Naive thymus-derived CD4-positive, alpha-beta T cell (primary cell): ENCODE measurements around the gene DNAAF8. TPM values are rescaled to one million over a fixed set of nuclear protein-coding genes. Genes with fewer than 3 reads are reported as not detected.
A peak's percentile ranks its signal among the peaks of the same experiment; 100 is the strongest.
"Not testable (repeated sequence)": the region's sequence is repeated elsewhere in the genome, so short reads cannot be mapped to it uniquely, and the experiment has no call there.

Experiments used
- ATAC-seq: fragments of 150-1000 bp; cut with Tn5 transposase; 2 replicates; pipeline ENCODE4 v1.10.0; 2021; ENCODE audit warnings: mild to moderate bottlenecking, moderate library complexity
- CTCF ChIA-PET: fragments of 350-600 bp; sonication (Branson Sonifier 250); formaldehyde crosslinking; loops from one replicate; lab custom pipeline; 2021; ENCODE audit warnings: antibody characterized with exemption; lab: Charles Lee
- POLR2A ChIA-PET: fragments of 350-600 bp; sonication (Branson Sonifier 250); formaldehyde crosslinking; loops from one replicate; lab custom pipeline; 2021; ENCODE audit warnings: antibody characterized with exemption, inconsistent platforms; lab: Charles Lee
- DNase-seq, 9 donors: peaks; one replicate each; pipeline versions ENCODE4 v3.0.0 to v3.0.0-alpha.2; 2020 to 2022; ENCODE audit warnings: mixed read lengths in 1 of 9
- H3K27ac ChIP-seq: one replicate; pipeline ENCODE4 v1.7.0; 2013; ENCODE audit warnings: mild to moderate bottlenecking, low read depth, low read length, moderate library complexity
- H3K27me3 ChIP-seq, 2 donors: one replicate each; pipeline ENCODE4 v1.7.0; 2013; ENCODE audit warnings: low read length in 2 of 2, mild to moderate bottlenecking in 2 of 2, moderate library complexity in 2 of 2; ENCODE audit not compliant: control insufficient read depth in 2 of 2, insufficient read depth in 2 of 2
- H3K36me3 ChIP-seq, 3 experiments: 1 replicate in 2 of 3; 2 replicates in 1 of 3; pipeline ENCODE4 v1.7.0; 2013; ENCODE audit warnings: low read length in 3 of 3, mild to moderate bottlenecking in 3 of 3, moderate library complexity in 1 of 3; ENCODE audit not compliant: insufficient read depth in 3 of 3, control insufficient read depth in 2 of 3
- H3K4me1 ChIP-seq, 2 donors: one replicate each; pipeline ENCODE4 v1.7.0; 2013; ENCODE audit warnings: low read length in 2 of 2, mild to moderate bottlenecking in 2 of 2, moderate library complexity in 1 of 2; ENCODE audit not compliant: control insufficient read depth in 2 of 2, insufficient read depth in 2 of 2
- H3K4me3 ChIP-seq: 2 replicates; pipeline ENCODE4 v1.7.0; 2013; ENCODE audit warnings: mild to moderate bottlenecking, low read length
- H3K9me3 ChIP-seq, 3 experiments: 1 replicate in 2 of 3; 2 replicates in 1 of 3; pipeline ENCODE4 v1.7.0; 2013; ENCODE audit warnings: low read length in 3 of 3; ENCODE audit not compliant: control insufficient read depth in 2 of 3
- H3K27ac Mint-ChIP-seq, 9 donors: one replicate each; pipeline ENCODE4 v1.8.0; 2020 to 2022; ENCODE audit warnings: mixed read lengths in 9 of 9, mild to moderate bottlenecking in 8 of 9, moderate library complexity in 5 of 9, inconsistent platforms in 2 of 9
- H3K27me3 Mint-ChIP-seq, 5 donors: one replicate each; pipeline ENCODE4 v1.8.0; 2021 to 2022; ENCODE audit warnings: mixed read lengths in 5 of 5, mild to moderate bottlenecking in 1 of 5
- H3K36me3 Mint-ChIP-seq, 5 donors: one replicate each; pipeline ENCODE4 v1.8.0; 2020 to 2022; ENCODE audit warnings: mixed read lengths in 5 of 5, mild to moderate bottlenecking in 3 of 5, inconsistent platforms in 1 of 5
- H3K4me1 Mint-ChIP-seq, 7 donors: one replicate each; pipeline ENCODE4 v1.8.0; 2020 to 2022; ENCODE audit warnings: mixed read lengths in 7 of 7, mild to moderate bottlenecking in 3 of 7, inconsistent platforms in 1 of 7
- H3K4me3 Mint-ChIP-seq, 10 donors: one replicate each; pipeline ENCODE4 v1.8.0; 2020 to 2022; ENCODE audit warnings: mild to moderate bottlenecking in 10 of 10, mixed read lengths in 10 of 10, moderate library complexity in 6 of 10, inconsistent platforms in 2 of 10
- H3K9me3 Mint-ChIP-seq, 11 donors: one replicate each; pipeline ENCODE4 v1.8.0; 2020 to 2022; ENCODE audit warnings: mixed read lengths in 11 of 11, mild to moderate bottlenecking in 4 of 11, inconsistent platforms in 1 of 11, moderate library complexity in 1 of 11
- intact Hi-C, 2 donors: fragments of 100-400 bp; cut with micrococcal nuclease; formaldehyde crosslinking; loops; one replicate each; pipeline ENCODE4 v1.15.1; 2023
- polyA plus RNA-seq, 2 donors: library from polyadenylated mRNA; unstranded; fragments of 300-500 nt; fragmentation: Illumina TruSeq; gene quantifications; one replicate each; pipeline ENCODE4 v1.2.3, GENCODE V29; 2021
- total RNA-seq, 6 experiments: library from RNA in 5 of 6; stranded (reverse) in 5 of 6; gene quantifications; 1 replicate in 5 of 6; 2 replicates in 1 of 6; pipeline ENCODE4 v1.2.3 and lab custom pipeline; 2021 to 2026

DNAAF8 gene
- total and polyA plus RNA-seq, 7 experiments from 2014 or later = 0.11 to 0.57 (median 0.29) TPM; not detected in 1

DNA sequence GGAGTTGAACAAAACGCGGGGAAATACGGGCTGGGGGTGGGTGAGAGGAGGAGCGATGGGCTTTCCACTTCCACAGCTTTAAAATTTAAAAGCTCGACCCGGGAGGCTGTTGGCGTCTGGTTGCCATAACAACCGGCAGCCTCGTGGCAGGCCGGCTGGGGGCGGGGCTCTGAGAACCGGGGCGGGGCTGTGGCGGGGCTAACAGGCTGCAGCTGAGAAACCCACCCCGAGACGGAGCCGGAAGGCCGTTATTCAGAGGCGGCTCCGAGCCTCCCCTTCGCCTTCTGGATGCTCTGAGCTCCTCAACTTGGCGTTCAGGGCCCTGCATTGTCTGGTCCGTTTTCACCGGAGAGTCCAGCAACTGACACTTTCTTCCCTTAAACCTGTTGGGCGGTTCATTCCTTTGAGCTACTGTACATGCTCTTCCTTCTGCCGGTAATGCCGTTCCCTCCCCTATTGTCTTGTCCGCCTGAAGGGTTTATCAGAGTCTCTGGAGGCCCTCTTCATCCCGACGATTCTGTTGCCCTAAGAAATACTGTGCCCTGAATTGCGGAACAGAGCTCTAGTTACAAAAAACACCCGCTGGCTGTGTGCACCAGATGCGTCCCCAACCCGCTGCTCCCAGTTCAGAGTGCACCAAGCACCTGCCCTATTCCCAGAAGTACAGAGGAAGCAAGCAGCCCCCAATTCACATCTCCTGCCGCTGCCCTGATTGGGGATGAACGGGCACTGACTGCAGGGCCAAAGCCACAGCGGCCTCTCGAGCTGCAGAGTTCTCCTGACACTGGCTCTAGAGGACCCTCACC is 596 bp downstream of the DNAAF8 start:
- Histone ChIP-seq H3K4me3 (peak overlapping the region; percentile 98), H3K27ac (peak overlapping the region; percentile 79), H3K9me3 (no peaks in the 10 kb centered on the region), H3K4me1 (peaks cover 6 to 9% of the 10 kb centered on the region in 2 donors), H3K27me3 (no peaks in the 10 kb centered on the region), H3K36me3 (peaks cover 0 to 10% (median 0%) of the 10 kb centered on the region in 3 experiments)
- Mint-ChIP-seq H3K4me3 (peak overlapping the region; percentile 84 to 96 (median 92)), H3K9me3 (no peaks in the 10 kb centered on the region), H3K36me3 (peaks cover 0 to 6% (median 3%) of the 10 kb centered on the region in 5 donors), H3K27ac (peak overlapping the region; percentile 73 to 92 (median 90)), H3K4me1 (peaks cover 9 to 32% (median 20%) of the 10 kb centered on the region in 7 donors), H3K27me3 (peaks cover 0 to 3% (median 0%) of the 10 kb centered on the region in 5 donors)
- ATAC-seq (peak; percentile 86), DNase-seq (peak; percentile 86 to 95 (median 92))
- intact Hi-C loops = loop anchor here (1.0 to 10.0 kb wide), 13 partner anchors 32 to 460 kb away; partner anchors contain the start of genes GLYR1 (in 2 of the 2), NUDT16L1 (in 2 of the 2), ROGDI (in 2 of the 2) and UBN1 (in 2 of the 2)
- POLR2A ChIA-PET = interaction anchor here (0.7 to 2.9 kb wide), 22 partner anchors 9 to 319 kb away, joined by 3 to 41 read pairs (median 4); partner anchors contain the start of genes CORO7, GLYR1, MGRN1 and NAGPA
- CTCF ChIA-PET = interaction anchor here (0.6 to 1.7 kb wide), 7 partner anchors 32 to 1315 kb away, joined by 3 to 8 read pairs (median 3); partner anchors contain the start of genes MGRN1, ROGDI and ZNF500

DNA sequence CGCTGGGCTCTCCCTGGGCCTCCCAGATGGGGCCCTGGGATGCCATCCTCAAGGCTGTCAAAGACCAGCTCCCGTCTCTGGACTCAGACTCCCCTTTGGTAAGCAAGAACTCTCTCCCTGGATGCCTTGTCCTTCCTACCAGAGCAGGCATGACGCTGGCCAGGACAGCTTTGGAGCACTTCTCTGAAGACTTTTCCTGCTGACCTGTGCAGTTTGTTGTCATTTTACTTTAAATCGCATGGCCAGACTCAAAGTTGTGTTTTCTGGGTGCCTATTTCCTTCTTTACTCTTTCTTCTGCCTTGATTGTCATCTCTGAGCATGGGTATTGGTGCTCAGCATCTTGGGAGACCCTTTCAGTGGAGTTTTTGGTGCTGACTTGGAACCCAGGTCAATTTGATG is 2.2 kb downstream of the DNAAF8 start:
- Mint-ChIP-seq H3K27ac (peak overlapping the region in 1 of 9 donors; percentile 65), H3K36me3 (peaks cover 0 to 3% (median 0%) of the 10 kb centered on the region in 5 donors), H3K9me3 (no peaks in the 10 kb centered on the region), H3K4me3 (peak overlapping the region in 2 of 10 donors; percentile 36 to 63), H3K27me3 (peaks cover 0 to 3% (median 0%) of the 10 kb centered on the region in 5 donors), H3K4me1 (peaks cover 9 to 28% (median 19%) of the 10 kb centered on the region in 7 donors)
- peaks cover 0 to 5% (median 0%) of the 10 kb centered on the region in 3 experiments for H3K36me3 ChIP-seq
- no peak for DNase-seq
- H3K4me3 ChIP-seq = no peak overlapping the region
- H3K9me3 ChIP-seq = no peaks in the 10 kb centered on the region
- H3K27ac ChIP-seq = no peak overlapping the region
- ChIA-PET CTCF (no interaction called here), POLR2A (interaction anchor here (2.4 kb wide), 1 partner anchor 112 kb away, joined by 7 read pairs; the partner anchor contains the start of gene MGRN1)
- ATAC-seq = no peak
- H3K4me1 ChIP-seq = peaks cover 6 to 9% of the 10 kb centered on the region in 2 donors
- H3K27me3 ChIP-seq = no peaks in the 10 kb centered on the region
- intact Hi-C loops = loop anchor here in 1 of 2 donors (10.0 kb wide), 2 partner anchors 382 to 462 kb away; partner anchors contain the start of genes PAM16 and TFAP4

DNA sequence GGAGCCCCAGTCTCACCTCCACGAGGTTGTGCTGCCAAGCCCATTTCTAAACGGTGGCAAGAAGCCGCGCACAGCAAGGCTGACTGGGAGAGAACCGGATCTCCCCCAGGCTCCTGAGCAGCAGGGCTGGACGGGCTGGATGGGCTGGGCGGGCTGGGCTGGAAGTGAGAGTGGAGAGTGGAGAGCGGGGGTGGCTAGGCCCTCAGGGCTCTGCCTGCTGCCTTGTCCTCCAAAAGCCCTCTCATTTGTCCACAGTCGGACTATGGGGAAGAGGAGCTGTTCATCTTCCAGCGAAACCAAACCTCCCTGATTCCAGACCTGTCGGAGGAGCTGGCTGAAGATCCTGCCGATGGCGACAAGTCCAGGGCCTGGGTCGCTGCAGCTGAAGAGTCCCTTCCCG is 3.2 kb downstream of the DNAAF8 start:
- Histone ChIP-seq H3K4me3 (no peak overlapping the region), H3K27ac (no peak overlapping the region), H3K36me3 (peaks cover 0 to 5% (median 0%) of the 10 kb centered on the region in 3 experiments), H3K27me3 (no peaks in the 10 kb centered on the region), H3K4me1 (peaks cover 6 to 9% of the 10 kb centered on the region in 2 donors), H3K9me3 (no peaks in the 10 kb centered on the region)
- POLR2A ChIA-PET = interaction anchor here (0.7 kb wide), 1 partner anchor 20 kb away, joined by 5 read pairs; no protein-coding TSS in a partner anchor
- CTCF ChIA-PET = no interaction called here
- Mint-ChIP-seq H3K9me3 (no peaks in the 10 kb centered on the region), H3K36me3 (peaks cover 0 to 3% (median 0%) of the 10 kb centered on the region in 5 donors), H3K4me3 (no peak overlapping the region), H3K4me1 (peaks cover 9 to 21% (median 18%) of the 10 kb centered on the region in 7 donors), H3K27ac (no peak overlapping the region), H3K27me3 (peaks cover 0 to 3% (median 0%) of the 10 kb centered on the region in 5 donors)
- intact Hi-C loops = loop anchor here in 1 of 2 donors (10.0 kb wide), 2 partner anchors 383 to 463 kb away; partner anchors contain the start of genes PAM16 and TFAP4
- no peak for ATAC-seq
- DNase-seq = no peak

- H3K27ac ChIP-seq, H3K4me1 ChIP-seq, H3K27me3 ChIP-seq, CTCF ChIA-PET, DNase-seq, H3K36me3 ChIP-seq, ATAC-seq, H3K9me3 Mint-ChIP-seq, H3K36me3 Mint-ChIP-seq, H3K27me3 Mint-ChIP-seq, H3K4me3 Mint-ChIP-seq, H3K9me3 ChIP-seq, H3K4me3 ChIP-seq: not testable (repeated sequence)
- intact Hi-C loops = loop anchor here in 1 of 2 donors (10.0 kb wide), 2 partner anchors 384 to 464 kb away; partner anchors contain the start of genes PAM16 and TFAP4
- POLR2A ChIA-PET = interaction anchor here (0.6 kb wide), 1 partner anchor 550 kb away, joined by 4 read pairs; no protein-coding TSS in a partner anchor
- Mint-ChIP-seq H3K4me1 (peaks cover 9 to 21% (median 13%) of the 10 kb centered on the region in 7 donors), H3K27ac (peak overlapping the region in 1 of 9 donors; percentile 52)
Observed at GRCh38 chr16:4738370-4738769, 4.0 kb downstream of the DNAAF8 start.

DNA sequence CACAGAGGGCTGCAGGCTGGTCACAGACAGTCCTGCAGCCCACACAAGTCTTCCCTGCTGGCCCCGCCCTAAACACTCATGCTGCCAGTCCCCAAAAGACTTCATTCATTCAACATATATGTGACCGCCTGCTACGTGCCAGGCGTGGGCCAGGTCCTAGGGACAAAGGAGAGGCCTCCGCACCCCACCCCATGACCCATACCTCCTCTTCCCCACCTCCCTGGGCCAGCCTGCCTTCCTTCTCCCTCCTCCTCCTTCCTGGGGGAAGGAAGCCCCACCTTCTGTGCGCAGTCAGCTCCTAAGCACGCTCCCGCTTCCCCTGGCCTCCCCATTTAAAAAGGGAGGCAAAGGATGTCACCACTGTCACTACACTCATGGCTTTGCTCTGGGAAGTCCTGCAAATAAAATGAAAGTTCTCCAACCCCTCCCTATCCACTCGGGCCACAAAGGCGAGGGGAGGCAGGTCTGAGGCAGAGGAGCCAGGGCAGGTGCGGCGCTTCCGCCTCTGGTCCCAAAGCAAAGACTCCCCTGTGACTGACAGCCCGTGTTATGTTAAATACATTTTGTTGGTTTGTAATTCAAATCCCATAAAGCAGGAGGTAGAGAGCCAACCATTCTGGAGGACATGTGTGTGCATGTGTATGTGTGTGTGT is 9.0 kb downstream of the DNAAF8 start:
- Mint-ChIP-seq H3K36me3 (no peaks in the 10 kb centered on the region), H3K4me3 (peak overlapping the region; percentile 37 to 83 (median 73)), H3K27me3 (no peaks in the 10 kb centered on the region), H3K4me1 (peaks cover 13 to 39% (median 16%) of the 10 kb centered on the region in 7 donors), H3K9me3 (no peaks in the 10 kb centered on the region), H3K27ac (peak overlapping the region in 6 of 9 donors; percentile 34 to 79 (median 47))
- ATAC-seq (no peak), DNase-seq (no peak)
- Histone ChIP-seq H3K4me3 (no peak overlapping the region), H3K9me3 (no peaks in the 10 kb centered on the region), H3K4me1 (peaks cover 0 to 11% of the 10 kb centered on the region in 2 donors), H3K36me3 (no peaks in the 10 kb centered on the region), H3K27me3 (no peaks in the 10 kb centered on the region), H3K27ac (no peak overlapping the region)
- ChIA-PET POLR2A (interaction anchor here (0.7 kb wide), 1 partner anchor 9 kb away, joined by 5 read pairs; the partner anchor contains the start of gene DNAAF8), CTCF (no interaction called here)
- intact Hi-C loops = no loop called here
